ENCODE results near the gene VNN1.

Gene VNN1

DNA sequence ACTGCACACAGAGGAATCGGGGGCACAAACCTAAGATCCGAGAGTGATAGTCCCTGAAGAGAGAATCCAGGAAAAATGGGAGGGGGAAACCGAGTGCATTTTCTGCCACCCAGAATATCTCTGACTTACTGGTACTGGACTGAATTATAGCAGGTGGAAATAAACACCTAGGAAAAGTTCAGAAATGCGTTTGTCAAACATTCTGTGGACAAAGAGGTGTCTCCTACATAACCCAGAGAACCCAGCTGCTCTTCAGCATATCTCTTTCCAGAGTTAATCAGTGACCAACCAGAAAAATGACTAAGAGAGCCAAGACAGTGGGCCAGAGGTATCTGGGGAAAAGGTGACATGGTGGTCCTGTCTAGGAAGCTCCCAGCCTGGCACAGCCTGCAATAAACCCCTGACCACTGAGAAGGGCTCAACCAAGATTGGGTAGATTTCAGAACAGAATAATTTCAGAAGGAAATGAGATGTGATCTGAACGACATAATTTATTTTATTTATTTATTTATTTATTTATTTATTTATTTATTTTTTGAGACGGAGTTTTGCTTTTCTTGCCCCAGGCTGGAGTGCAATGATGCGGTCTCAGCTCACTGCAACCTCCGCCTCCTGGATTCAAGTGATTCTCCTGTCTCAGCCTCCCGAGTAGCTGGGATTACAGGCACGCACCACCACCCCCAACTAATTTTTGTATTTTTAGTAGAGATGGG is 6.0 kb upstream of the VNN1 start:
- CTCF ChIA-PET = no interaction called here
- POLR2A ChIA-PET = no interaction called here
- H3K27ac ChIP-seq (ENCODE audit: extremely low read depth, low read depth, low read length) = no peak overlapping the region
- no peak overlapping the region for H3K4me3 ChIP-seq (ENCODE audit: low read depth, low read length)
- H3K36me3 ChIP-seq (ENCODE audit: control insufficient read depth in 2 of 2, insufficient read depth in 1 of 2, low read length in 2 of 2) = no peaks in the 10 kb centered on the region
- no peaks in the 10 kb centered on the region for H3K4me1 ChIP-seq (ENCODE audit: control insufficient read depth, insufficient read depth, low read length)
- H3K9me3 ChIP-seq (ENCODE audit: control insufficient read depth, insufficient read depth, low read depth, low read length) = no peaks in the 10 kb centered on the region
- TF ChIP-seq ZNF518A (tag by site-specific recombination; conservative IDR thresholded peaks at IDR 0.05; ENCODE audit: low read depth) (peak; percentile 53; the same call in 1 of the 2 replicates), ZNF623 (tag by site-specific recombination; IDR thresholded peaks at IDR 0.05) (peak; percentile 41; the same call in 1 of the 2 replicates), ZNF112 (tag by site-specific recombination; IDR thresholded peaks at IDR 0.05) (no peak), ZBTB11 (tag by site-specific recombination; conservative IDR thresholded peaks at IDR 0.05; ENCODE audit: low read depth) (peak; percentile 45; the same call in 1 of the 2 replicates), ZNF510 (tag by site-specific recombination; IDR thresholded peaks at IDR 0.05; ENCODE audit: insufficient replicate concordance) (no peak), ZNF16 (tag by site-specific recombination; IDR thresholded peaks at IDR 0.05; ENCODE audit: low read depth) (no peak), CTCF (tag by site-specific recombination; IDR thresholded peaks at IDR 0.05) (no peak), ZNF311 (tag by site-specific recombination; IDR thresholded peaks at IDR 0.05; ENCODE audit: borderline replicate concordance) (no peak), ZNF555 (tag by site-specific recombination; conservative IDR thresholded peaks at IDR 0.05) (peak; percentile 55), ZNF341 (tag by site-specific recombination; IDR thresholded peaks at IDR 0.05; ENCODE audit: low read depth) (no peak), INSM2 (tag by site-specific recombination; IDR thresholded peaks at IDR 0.05) (no peak), ZNF391 (tag by site-specific recombination; IDR thresholded peaks at IDR 0.05; ENCODE audit: borderline replicate concordance, low read depth) (no peak), ZNF426 (tag by site-specific recombination; IDR thresholded peaks at IDR 0.05) (peak; percentile 51), SCRT1 (tag by site-specific recombination; IDR thresholded peaks at IDR 0.05; ENCODE audit: borderline replicate concordance) (no peak), ZNF146 (tag by site-specific recombination; IDR thresholded peaks at IDR 0.05) (no peak), ZNF843 (tag by site-specific recombination; IDR thresholded peaks at IDR 0.05) (no peak), SP3 (tag by site-specific recombination; IDR thresholded peaks at IDR 0.05) (no peak), IKZF3 (tag by site-specific recombination; IDR thresholded peaks at IDR 0.05) (no peak), ZNF600 (tag by site-specific recombination; IDR thresholded peaks at IDR 0.05) (no peak), ZNF133 (tag by site-specific recombination; IDR thresholded peaks at IDR 0.05) (no peak), ZIC2 (tag by site-specific recombination; IDR thresholded peaks at IDR 0.05) (no peak), ZNF521 (tag by site-specific recombination; IDR thresholded peaks at IDR 0.05) (no peak)
- TF ChIP-seq, protein P1, sequence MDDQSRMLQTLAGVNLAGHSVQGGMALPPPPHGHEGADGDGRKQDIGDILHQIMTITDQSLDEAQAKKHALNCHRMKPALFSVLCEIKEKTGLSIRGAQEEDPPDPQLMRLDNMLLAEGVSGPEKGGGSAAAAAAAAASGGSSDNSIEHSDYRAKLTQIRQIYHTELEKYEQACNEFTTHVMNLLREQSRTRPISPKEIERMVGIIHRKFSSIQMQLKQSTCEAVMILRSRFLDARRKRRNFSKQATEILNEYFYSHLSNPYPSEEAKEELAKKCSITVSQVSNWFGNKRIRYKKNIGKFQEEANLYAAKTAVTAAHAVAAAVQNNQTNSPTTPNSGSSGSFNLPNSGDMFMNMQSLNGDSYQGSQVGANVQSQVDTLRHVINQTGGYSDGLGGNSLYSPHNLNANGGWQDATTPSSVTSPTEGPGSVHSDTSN (CRISPR knock-in tag; IDR thresholded peaks at IDR 0.05) = no peak

Data from HEK293 (cell line).